HG03060 (cell line): Measurements from ENCODE around the gene DPF1.

Experiments used
- ATAC-seq: cut with Tn5 transposase; IDR thresholded peaks from one replicate; pipeline ENCODE4 v1.9.1; 2021; ENCODE audit warnings: low read depth, moderate number of reproducible peaks; ENCODE audit not compliant: unreplicated experiment

The DPF1 gene

DNA sequence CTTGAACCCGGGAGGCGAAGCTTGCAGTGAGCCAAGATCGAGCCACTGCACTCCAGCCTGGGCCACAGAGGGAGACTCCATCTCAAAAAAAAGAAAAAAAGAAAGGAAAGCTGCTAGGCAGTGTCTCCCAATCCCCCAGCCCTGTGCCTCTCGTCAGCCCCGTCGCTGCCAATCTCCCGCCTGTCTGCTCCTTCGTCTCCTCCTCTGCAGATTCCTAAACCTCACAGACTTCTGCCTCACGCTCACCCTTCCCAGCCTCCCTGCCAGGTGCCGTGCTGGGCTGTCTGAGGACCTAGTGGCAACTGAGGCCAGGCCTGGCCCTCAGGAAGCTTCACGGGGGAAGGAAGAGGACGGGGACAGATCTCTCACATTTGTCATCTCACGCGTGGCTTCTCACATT is 21.5 kb downstream of the DPF1 start:
- no peak for ATAC-seq

DNA sequence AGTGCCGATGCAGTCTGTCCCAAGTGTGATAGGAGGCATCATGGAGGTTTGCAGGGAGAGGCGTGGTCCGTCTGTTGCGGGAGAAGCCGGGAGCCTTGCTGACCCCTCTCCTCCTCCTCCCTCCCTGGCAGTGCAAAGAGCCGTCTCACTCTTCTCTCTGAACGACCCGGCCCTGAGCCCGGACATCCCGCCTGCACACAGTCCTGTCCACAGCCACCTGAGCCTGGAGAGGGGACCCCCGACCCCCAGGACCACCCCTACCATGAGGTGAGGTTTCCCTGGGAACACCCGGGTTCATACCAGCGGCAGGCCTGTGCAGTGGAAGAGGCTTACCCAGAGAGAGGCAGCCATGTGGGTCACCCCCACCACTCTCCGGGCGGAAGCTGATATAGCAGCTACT is 22.3 kb downstream of the DPF1 start:
- no peak for ATAC-seq

DNA sequence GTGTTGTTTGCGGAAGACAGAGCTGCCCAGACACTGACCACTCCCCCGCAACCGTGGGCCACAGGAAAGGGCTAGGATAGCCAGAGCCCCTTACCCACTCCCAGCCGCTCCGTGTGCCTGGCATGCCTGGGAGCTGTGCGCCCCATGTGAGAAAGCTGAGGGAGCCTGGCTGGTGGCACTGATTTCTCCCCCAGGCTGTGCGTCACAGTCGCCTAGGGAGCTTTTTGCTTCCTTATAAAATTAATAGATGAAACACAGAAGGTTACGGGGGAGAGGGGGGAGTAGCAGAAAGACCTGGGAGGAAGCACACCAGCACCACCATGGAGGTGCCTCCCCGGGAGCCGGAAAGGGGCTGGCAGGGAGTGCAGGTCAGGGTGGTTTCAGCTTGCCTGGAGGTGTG is 24.7 kb downstream of the DPF1 start:
- ATAC-seq, result no peak

DNA sequence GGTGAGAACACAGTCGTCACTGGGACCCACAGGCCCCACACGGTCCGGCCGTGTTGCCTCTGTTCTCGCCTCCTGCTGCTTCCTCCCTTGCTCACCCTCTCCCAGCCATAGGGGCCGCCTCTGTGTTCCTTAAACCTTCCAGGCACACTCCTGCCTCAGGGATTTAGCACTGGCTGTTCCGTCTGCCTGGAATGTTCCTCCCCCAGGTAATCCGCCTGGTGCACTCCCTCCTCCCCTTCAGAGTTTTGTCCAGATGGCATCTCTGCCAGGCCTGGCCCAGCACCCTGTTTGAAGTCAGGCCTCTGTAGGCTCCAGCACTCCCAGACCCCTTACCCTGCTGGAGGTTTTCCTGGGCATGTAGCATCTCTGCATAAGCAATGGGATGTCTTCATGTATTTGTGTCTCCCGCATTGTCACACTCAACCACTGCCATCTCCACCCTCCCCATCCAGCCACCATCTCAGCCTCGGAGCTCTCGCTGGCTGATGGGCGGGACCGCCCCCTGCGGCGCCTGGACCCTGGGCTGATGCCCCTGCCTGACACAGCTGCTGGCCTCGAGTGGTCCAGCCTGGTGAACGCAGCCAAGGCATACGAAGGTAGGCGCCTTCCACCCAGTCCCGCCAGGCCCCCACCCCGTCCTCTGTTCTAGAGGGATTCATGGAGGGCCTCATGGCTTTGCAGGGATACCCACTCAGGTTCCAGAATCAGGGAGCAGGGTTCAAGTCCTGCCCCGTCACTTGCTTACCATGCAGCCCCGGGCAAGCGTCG is 25.9 kb downstream of the DPF1 start:
- ATAC-seq, result no peak

DNA sequence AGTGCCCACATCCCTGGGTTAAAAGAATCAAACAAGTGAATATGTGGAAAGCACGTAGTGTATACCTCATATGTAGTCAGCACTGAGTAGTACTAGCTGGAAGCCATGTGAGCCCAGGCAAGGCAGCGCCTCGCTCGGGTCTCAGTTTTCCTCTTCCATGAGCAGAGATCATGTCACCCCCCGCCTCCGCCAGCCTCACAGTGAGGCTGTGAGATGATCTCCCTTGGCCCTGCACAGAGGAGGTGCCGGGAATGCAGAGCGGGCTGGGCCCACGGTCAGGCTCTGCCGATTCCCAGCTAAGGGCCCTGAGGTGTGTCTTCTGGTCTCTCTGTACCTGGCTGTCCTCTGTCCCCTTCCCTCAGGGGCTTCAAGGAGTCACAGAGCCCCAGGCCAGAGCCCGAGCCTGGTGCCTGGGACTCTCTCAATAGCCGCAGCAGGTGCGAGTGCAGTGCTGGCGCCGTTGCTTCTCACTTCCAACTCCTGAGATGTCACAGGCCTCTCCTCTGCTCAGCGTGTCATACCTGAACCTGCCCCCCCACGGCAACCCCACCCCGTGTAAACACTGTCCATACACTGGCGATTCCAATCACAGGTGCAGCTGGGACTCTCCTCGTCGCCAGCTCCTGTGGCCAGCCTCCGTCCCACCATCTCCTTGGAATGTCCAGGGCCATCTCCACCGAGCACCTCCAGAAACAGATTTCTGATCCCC is 26.9 kb downstream of the DPF1 start:
- no peak for ATAC-seq

DNA sequence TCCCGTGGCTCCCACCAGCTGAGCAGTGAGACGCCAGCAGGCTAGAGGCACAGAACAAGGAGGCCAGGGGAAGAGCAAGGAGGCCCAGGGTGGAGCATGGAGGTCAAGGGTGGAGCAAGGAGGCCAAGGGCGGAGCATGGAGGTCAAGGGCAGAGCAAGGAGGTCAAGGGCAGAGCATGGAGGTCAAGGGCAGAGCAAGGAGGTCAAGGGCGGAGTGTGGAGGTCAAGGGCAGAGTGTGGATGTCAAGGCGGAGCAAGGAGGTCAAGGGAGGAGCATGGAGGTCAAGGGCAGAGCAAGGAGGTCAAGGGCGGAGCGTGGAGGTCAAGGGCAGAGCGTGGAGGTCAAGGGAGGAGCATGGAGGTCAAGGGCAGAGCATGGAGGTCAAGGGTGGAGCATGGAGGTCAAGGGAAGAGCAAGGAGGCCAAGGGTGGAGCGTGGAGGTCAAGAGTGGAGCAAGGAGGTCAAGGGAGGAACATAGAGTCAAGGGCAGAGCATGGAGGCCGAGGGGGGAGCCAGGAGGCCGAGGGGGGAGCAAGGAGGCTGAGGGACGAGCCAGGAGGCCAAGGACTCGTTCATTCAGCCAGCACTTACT is 27.7 kb downstream of the DPF1 start:
- ATAC-seq, result no peak

DNA sequence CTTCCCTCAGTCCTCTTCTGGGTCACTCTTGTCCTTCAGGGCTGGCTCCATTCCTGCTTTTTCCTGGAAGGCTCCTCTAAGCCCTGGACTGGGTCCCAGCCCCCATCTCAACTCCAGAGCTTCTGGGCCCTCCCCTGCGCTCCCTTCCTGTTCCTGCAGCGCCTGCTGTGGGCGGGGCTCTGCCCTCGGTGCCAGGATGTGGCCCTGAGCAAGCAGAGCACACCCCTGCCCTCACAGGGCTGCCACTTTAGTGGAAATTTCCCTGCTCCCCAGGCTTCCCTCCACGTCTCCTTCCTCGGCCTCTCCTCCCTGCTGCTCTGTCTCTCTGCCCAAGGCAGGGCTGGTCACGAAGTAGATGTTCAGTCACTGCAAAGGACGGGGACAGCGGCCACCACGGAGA is 28.8 kb downstream of the DPF1 start:
- ATAC-seq, result no peak

DNA sequence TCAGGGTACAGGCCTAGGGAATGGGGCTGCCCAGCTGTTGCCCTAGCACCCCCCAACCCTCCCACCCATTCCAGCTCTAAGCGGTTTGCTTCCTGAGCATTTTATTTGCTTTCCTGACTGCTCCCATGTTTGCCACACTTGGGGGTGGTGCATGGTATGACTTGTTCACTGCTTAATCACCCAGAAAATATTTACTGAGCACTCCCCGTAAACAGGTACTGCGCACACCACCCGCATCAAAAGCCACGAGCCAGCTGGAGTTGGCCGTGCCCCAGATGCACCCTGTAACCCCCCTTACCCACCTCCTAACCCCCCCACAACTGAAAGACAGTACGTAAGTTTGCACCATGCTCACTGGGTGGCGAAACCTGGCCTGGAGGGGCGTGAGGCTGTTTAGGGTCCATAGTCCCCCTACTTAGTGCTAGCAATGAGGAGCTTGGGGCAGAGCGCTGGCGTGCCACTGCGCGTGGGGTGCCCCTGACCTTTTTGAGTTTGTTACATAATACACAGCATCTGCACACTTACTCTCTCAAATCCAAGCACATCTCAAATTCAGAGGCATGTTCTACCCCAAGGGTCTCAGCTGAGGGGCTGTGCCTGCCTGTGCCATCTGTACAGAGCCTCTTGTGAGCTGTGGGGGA is 29.8 kb downstream of the DPF1 start:
- no peak for ATAC-seq

DNA sequence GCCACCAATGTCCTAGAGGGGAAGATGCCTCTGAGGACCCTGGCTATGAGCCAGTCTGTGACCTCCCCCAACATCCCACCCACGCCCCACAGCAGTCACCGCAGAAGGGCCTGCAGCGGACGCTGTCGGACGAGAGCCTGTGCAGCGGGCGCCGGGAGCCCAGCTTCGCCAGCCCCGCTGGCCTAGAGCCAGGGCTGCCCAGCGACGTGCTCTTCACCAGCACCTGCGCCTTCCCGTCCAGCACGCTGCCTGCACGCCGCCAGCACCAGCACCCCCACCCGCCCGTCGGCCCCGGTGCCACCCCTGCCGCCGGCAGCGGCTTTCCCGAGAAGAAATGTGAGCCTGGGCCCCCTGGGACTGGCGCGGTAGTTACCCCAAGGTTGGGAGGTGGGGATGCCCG is 30.6 kb downstream of the DPF1 start:
- ATAC-seq, result no peak

DNA sequence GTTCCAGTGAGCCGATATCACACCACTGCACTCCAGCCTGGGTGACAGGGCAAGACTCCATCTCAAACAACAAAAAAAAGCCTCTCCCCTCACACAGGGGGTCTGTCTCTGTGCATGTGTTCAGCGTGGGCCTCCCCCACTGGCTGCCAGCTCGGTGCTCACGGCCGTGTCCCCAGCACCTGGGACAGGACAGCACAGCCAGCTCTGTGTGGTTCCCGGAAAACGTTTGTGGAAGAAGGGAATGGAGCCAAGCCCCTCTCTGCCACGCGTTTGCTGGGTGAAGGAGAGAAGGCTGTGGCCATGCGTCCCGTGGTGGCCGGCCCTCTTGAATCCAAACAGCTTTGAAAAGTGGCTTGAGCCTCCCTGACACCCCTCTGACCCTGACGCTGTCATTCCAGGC is 32.3 kb downstream of the DPF1 start:
- ATAC-seq, result no peak

DNA sequence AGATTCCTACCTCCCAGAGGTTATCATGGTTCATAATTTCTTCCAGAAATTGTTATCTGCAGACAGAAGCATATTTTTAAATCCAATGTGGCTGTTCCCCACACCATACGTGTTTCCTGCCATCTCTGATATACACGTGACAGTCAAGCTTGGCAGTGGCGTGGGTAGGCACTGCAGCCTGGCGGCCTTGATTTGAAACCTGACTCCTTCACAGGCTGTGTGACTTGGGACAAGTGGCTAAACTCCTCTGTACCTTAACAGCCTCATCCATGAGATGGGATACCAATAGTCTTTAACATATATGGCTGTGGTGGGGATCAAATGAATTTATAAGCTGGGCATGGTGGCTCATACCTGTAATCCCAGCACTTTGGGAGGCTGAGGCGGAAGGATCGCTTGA is 33.2 kb downstream of the DPF1 start:
- no peak for ATAC-seq

DNA sequence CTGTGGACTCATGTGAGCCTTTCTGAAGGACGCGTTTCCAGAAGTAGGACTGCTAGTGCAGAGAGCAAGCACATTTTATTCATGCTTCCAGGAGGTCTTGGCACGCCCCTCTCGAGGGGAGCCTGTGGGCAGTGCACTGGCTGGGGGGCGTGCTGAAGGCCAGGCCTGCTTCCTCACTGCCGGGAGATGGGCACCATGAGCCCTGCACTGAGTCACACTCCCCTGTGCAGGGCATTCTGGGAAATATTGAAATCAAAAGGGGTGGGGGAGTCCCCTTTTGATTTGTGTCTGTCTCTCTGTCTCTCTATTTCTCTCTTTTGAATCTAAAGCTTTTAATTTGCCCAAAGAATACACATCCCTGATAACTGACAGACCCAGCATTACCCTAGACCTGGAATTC is 34.0 kb downstream of the DPF1 start:
- ATAC-seq, result no peak

DNA sequence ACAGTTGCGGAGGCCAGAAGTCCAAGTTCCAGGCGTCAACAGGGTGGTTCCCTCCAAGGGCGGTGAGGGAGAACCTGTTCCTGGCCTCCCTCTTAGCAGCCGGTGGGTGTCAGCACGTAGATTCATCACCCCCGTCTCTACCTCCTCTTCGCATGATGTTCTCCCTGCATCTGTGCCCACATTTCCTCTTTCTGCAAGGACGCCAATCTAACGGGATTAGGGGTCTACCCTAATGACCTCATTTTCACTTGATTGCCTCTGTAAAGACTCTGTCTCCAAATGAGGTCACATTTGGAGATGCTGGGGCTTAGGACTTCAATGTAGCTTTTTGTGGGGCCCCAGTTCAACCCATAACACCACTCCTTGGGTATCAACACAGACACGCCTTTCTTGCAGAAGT is 38.5 kb downstream of the DPF1 start:
- ATAC-seq, result no peak

DNA sequence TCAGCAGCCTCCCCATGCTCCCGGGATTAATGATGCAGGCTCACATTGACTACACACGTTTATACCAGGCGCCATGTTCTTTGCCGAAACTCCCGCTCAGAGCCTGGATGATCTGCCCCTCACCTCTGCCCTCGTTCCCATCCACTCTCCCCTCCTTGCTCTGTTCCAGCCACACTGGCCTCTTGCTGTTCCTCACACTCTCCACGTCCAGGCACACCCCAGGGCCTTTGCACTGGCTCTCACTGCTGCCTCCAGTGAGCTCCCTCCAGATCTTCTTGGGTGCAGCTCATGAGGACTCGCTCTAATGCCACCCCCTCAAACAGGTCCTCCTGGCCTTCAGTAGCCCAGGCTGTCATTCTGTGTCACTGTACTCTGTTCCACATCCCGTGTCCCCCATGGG is 39.2 kb downstream of the DPF1 start:
- ATAC-seq, result no peak

DNA sequence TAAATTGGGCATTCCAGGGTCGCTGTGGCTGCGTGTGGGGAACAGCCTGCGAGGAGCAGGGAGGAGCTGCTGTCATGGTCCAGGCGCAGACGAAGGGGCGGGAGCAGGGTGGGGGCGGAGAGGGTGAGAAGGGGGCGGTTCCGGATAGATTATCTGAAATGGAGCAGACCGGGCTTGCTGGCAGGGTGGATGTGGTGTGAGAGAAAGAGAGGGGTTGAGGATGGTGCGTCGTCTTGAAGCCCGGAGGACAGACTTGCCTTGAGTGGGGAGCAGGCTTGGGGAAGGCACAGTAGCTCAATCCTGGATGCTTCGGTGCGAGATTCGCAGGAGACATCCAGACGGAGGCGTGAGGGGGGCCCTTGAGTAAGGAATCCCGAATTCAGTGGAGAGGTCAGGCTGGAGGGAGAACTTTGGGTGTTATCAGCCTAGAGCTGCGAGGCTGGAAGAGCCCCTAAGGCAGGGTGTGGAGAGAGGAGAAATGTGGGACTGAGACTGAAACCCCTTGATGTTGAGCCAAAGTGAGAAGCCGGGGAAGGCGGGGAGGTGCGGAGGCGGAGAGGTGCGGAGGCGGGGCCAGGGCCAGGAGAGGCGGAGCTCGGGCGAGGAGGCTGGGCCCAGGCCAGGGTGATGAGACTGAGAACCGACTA is 40.6 kb downstream of the DPF1 start:
- ATAC-seq, result no peak

DNA sequence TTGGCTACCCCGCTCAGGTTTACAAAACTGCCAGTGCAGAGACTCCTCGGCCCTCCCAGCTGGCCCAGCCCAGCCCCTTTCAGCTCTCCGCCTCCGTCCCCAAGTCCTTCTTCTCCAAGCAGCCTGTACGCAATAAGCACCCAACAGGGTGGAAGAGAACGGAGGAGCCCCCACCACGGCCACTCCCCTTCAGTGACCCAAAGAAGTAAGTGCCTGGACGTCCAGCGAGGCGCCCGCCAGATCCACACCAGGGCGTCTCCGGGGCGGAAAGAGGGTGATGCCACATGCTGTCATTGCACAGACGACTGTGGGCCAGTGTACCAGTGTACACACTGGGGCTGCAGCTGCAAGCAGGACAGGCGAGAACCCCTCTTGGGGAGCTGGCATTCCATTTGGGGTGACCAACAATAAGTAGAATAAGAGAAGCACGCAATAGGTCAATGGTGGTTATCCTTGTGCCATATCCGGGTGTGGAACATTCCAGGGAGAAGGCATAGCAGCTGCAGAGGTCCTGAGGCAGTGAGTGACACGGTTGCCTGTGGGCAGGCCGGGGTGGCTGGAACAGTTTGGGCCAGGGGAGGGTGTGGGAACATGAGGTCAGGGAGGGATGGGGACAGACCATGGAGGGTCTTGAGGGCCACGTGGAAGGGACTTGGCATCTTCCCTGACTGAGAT is 41.3 kb downstream of the DPF1 start:
- no peak for ATAC-seq

DNA sequence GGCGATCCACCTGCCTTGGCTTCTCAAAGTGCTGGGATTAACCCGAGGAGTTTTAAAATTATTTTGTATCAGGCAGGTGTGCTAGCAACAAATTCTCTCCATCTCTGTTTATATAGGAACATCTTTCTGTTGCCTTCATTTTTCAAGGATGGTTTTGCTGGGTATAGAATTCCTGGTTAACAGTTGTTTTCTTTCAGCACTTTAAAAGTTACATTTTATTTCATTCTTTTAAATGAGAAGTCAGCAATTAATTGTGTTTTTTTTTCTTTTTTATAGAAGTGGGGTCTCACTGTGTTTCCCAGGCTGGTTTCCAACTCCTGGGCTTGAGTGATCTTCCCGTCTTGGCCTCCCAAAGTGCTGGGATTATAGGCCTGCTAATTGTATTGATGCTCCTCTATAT is 44.0 kb downstream of the DPF1 start:
- no peak for ATAC-seq

DNA sequence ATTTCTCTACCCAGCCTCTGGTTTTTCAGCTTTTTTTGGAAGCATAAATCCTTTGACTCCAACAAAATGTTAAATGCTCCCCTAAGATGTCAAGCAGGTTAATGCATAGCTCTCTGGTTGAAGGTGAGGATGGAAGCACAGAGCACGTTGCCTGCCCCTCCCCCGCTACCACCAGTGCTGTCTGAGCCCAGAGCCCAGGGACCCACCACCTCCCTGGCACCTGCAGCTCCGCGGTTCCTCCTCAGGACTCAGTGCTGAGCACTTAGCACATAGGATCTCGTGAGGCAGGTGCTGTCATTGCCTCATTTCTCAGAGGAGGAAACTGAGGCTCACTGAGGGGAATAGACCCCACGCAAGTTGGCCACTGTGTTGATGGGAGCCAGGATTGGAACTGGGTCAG is 48.6 kb downstream of the DPF1 start:
- ATAC-seq, result no peak

DNA sequence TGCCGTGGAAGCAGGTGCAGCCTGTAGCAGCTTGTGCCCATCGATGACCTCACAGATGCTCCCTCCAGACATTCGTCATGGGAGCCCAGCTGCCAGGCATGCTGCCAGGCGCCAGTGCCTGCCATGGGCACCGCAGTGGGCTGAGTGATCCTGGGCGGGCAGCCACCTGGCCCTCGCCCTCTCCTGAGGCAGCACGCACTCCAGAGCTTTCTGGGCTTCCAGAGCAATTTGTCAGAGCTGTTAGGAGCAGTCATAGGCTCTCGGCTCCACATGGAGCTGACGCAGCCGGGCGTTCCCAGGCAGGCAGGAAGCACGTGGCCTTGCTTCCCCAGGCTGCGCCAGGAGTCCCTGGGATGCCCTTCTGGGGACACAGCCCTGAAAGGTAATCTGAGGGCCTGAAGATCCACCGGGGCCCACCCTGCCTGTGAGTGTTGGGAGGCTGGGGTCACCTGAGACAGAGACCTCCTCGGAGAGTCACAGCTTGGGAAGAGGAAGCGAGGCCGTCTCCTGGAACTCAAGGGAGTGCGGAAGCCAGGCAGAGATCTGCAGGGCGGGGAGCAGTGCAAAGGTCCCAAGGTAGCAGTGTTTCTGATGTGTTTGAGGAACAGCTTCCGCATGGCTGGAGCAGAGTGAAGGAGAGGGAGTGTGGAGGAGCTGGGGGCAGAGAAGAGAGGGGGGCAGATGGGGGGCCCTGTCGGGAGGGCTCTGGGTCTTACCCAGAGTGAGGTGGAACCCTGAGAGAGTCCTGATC is 50.6 kb downstream of the DPF1 start:
- no peak for ATAC-seq

DNA sequence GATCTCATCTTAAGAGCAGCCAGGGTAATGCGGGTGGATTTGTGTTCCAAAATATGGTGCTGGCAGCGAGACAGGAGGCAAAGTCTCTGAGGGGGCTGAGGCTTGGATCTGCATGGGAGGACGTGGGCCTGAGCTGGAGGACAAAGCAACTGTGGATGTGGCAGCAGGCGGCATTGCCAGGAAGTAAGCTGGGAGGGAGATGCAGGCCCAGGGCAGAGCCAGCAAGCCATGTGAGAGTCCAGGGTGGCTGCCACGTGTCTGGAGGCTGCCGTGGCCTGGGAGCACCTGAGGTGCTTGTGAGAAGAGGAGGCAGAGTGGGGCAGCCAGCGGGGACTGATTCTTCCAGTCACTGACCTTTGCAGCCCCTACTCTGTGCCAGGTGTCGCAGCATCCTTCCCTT is 52.0 kb downstream of the DPF1 start:
- ATAC-seq, result no peak
